Activated T-cell treated with anti-CD3 and anti-CD28 coated beads, Interleukin-2, amount 50 U/mL, for 48 hours (primary cell): ENCODE data around the gene UGT1A1.
"Not testable (repeated sequence)": the region's sequence is repeated elsewhere in the genome, so short reads cannot be mapped to it uniquely, and the experiment has no call there.

ENCODE experiments used
- DNase-seq, 2 experiments: peaks; one replicate each; pipeline ENCODE4 v3.0.0-alpha.2; 2020

UGT1A1 gene

DNA sequence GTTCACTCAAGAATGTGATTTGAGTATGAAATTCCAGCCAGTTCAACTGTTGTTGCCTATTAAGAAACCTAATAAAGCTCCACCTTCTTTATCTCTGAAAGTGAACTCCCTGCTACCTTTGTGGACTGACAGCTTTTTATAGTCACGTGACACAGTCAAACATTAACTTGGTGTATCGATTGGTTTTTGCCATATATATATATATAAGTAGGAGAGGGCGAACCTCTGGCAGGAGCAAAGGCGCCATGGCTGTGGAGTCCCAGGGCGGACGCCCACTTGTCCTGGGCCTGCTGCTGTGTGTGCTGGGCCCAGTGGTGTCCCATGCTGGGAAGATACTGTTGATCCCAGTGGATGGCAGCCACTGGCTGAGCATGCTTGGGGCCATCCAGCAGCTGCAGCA lies at the start of gene UGT1A1:
Gene UGT1A1, plus strand, starts transcription at position 228 of the 400 bp plus-strand sequence. Its CDS starts 18 bp downstream, at position 246.
- DNase-seq, result no peak

DNA sequence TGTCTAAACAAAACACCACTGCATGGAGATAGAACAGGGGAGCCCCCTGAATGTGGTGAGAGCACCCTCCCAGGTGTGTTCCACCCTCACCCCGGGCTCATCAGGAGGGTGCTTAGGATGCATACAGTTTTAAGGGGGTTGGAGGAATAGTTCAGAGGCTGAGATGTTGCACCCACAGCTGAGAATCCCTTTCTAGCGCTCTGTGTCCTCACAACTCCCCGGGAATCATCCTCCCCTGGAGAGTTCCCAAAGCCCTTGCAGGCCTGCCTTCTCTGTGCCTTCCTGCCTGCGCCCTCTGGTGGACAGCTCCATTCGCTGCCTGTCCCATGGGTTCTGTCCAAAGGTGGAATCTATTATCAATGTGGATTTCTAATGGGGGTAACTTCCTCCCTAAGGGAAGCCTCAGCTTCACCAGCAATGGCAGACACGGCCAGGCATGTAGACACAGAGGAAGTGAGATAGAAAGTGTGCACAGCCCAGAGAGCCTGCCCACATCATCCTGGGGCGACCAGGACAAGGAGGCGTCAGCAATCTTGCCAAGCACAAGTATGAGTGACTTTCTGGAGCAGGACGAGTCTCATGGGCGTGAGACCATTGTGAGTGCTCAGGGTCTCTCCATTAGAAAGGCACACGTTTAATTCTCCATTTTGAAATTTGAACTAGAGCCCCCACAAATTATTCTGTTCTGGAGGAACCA lies 48.6 kb upstream of the UGT1A1 start:
- DNase-seq, result peak; percentile 80

DNA sequence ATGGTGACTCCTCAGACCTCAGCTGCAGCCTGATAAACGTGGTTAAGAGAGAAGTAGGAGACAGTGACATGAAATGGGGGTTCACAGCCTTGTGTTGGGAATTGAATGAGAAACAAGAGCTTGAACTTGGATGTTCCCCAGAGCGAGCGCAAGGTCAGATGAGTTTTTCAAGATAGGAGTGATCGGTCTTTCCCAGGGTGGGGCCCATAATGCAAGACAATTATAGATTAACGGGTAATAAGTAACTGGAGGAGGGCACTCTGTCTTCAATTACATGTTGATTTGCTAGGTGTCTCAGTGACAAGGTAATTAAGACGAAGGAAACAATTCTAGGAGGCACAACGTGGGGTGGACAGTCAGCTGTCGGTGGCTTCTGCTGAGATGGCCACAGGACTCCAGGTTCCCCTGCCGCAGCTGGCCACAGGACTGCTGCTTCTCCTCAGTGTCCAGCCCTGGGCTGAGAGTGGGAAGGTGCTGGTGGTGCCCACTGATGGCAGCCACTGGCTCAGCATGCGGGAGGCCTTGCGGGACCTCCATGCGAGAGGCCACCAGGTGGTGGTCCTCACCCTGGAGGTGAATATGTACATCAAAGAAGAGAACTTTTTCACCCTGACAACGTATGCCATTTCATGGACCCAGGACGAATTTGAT lies 47.3 kb upstream of the UGT1A1 start, which contains the start of gene UGT1A5:
Gene UGT1A5, plus strand, starts transcription at position 297 of the 651 bp plus-strand sequence. Its CDS starts 85 bp downstream, at position 382.
- DNase-seq, result no peak

DNA sequence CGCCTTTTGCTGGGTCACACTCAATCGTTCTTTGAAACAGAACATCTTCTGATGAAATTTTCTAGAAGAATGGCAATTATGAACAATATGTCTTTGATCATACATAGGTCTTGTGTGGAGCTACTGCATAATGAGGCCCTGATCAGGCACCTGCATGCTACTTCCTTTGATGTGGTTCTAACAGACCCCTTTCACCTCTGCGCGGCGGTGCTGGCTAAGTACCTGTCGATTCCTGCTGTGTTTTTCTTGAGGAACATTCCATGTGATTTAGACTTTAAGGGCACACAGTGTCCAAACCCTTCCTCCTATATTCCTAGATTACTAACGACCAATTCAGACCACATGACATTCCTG lies 46.8 kb upstream of the UGT1A1 start:
- no peak for DNase-seq

DNA sequence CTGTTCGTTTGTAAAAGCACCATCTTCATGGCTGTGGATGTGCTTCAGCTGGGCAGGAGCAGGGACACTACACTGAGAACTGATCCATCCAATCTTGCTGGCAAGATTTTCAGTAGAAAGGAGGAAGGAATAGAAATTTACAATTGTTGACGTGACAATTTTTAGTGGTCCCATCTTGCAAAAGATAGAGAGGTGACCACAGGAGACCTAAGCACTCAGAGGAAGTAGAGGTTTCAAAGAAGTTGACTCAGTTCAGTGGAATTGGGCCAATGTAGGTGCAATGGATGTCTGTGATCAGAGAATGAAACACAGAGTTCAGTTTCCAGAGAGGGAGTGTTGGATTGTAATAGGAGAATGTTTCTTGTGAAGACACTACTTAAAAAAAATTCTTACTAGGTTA lies 45.9 kb upstream of the UGT1A1 start:
- no peak for DNase-seq

DNA sequence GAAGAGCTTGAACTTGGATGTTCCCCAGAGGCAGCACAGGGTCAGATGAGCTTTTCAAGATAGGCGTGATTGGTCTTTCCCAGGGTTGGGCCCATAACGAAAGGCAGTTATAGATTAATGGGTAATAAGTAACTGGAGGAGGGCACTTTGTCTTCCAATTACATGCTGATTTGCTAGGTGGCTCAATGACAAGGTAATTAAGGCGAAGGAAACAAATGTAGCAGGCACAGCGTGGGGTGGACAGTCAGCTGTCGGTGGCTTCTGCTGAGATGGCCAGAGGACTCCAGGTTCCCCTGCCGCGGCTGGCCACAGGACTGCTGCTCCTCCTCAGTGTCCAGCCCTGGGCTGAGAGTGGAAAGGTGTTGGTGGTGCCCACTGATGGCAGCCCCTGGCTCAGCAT lies 41.5 kb upstream of the UGT1A1 start, which contains the start of gene UGT1A4:
Gene UGT1A4, plus strand, starts transcription at position 185 of the 400 bp plus-strand sequence. Its CDS starts 85 bp downstream, at position 270.
- no peak for DNase-seq

DNA sequence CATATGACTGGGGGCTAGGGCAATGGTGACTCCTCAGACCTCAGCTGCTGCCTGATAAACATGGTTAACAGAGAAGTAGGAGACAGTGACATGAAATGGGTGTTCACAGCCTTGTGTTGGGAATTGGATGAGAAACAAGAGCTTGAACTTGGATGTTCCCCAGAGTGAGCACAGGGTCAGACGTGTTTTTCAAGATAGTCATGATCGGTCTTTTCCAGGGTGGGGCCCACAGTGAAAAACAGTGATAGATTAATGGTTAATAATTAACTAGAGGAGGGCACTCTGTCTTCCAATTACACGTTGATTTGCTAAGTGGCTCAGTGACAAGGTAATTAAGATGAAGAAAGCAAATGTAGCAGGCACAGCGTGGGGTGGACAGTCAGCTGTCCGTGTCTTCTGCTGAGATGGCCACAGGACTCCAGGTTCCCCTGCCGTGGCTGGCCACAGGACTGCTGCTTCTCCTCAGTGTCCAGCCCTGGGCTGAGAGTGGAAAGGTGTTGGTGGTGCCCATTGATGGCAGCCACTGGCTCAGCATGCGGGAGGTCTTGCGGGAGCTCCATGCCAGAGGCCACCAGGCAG lies 31.3 kb upstream of the UGT1A1 start, which contains the start of gene UGT1A3:
Gene UGT1A3, plus strand, starts transcription at position 320 of the 579 bp plus-strand sequence. Its CDS starts 85 bp downstream, at position 405.
- no peak for DNase-seq

DNA sequence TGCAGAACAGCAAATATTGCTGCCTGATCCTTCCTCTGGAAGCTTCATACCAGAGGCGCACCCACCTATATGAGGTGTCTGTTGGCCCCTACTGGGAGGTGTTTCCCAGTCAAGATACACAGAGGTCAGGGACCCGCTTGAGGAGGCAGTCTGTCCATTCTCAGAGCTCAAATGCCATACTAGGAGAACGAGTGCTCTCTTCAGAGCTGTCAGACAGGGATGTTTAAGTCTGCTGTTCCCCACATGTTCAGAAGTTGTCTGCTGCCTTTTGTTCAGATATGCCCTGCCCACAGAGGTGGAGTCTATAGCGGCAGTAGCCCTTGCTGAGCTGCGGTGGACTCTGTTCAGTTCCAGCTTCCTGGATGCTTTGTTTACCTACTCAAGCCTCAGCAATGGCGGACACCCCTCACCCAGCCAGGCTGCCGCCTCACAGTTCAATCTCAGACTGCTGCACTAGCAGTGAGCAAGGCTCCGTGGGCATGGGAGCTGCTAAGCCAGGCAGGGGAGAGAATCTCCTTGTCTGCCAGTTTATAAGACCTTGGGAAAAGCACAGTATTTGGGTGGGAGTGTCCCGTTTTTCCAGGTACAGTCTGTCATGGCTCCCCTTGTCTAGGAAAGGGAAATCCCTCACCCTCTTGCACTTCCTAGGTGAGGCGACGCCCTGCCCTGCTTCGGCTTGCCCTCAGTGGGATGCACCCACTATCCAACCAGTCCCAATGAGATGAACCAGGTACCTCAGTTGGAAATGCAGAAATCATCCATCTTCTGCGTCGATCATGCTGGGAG lies 23.0 kb upstream of the UGT1A1 start:
- DNase-seq, result not testable (repeated sequence)

DNA sequence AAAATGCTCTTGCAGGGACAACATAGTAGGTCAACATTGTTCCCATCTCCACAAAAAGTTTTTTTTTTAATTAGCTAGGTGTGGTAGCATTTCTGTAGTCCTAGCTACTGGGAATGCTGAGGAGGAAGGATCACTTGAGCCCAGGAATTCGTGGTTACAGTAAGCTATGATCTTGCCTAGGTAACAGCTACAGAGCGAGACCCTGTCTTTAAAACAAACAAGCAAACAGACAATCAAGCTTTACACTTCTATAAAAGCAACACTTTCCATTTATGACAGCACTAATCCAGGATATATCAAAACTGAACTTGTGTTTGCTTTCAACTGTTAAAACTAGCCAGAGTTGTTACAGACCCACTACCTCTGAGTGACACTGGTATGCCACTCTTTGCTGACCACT lies 19.2 kb upstream of the UGT1A1 start:
- DNase-seq, result no peak

DNA sequence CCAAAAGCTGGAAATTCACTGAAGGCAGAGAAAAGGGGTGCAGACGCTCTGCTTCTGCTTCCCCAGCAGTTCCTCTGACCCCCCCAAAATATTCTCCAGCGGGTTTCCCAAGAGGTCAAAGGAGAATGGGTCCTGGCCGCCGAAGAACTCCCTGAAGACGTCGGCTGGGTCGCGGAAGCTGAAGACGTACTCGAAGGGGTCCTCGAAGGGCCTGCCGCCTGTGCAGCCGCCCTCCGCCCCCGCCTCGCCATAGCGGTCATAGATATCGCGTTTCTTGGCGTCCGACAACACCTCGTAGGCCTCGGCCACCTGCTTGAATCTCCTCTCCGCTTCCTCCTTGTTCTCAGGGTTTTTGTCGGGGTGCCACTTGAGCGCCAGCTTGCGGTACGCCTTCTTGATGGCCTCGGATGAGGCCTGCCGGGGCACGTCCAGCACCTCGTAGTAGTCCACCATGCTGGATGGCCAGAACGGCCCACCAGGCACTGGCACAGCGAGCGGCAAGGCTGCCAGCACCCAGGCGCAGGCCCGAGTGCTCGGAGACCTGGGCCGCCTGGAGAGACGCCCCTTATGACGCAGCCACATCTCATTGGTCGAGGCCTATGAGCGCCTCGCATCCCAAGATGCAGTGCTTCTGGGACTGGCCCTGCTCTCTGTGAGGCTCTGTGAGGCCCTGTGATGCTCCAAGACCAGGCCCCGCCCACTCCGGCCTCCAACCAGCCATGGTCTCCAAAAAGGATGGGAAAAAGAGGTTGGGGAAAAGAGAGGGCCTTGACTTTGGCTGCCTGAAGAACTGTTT lies 16.4 kb upstream of the UGT1A1 start:
- no peak for DNase-seq

DNA sequence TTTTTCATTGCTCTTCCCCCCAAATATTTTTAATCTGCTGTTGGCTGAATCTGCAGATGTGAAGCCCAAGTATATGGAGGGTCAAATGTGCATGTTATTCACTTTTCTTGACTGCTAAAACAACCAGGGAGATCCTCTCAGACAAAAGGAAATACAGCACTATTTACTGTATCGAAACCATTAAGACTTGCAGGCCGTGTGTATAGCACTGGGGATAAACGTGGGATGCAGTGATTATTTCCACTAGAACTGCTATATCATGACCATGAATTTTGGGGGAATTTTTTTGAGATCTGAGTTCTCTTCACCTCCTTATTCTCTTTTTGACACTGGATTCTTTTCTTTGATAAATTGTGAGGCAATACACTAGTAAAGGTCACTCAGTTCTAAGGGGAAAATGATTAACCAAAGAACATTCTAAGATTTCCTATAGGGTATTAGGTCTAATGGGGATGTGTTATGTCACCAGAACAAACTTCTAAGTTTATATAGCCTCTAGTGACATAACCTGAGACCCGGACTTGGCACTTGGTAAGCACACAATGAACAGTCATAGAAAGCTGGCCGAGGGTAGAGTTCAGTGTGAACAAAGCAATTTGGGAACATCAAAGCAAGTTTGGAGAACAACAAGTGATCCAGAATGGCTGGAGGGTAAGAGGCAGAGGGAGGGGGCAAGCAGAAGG lies 14.9 kb upstream of the UGT1A1 start:
- DNase-seq, result no peak

DNA sequence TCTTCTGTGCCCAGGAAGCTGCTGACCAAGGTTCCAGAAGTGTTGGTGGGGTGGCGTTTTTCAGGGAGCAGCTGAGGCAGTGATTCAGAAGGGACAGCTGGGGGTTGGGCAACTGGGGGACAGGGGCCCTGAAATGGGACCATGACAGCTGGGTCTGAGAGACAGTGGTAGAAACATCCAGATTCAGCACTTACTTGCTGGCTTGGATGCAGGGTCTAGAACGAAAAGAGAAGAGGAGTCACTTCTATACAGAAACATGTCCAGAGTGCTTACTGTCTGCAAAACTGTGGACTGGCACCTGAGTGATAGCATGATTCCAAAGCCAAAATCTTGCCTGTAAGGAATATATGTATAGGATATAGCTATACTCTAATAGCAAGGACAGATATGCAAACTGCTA lies 14.2 kb upstream of the UGT1A1 start:
- not testable (repeated sequence) for DNase-seq

DNA sequence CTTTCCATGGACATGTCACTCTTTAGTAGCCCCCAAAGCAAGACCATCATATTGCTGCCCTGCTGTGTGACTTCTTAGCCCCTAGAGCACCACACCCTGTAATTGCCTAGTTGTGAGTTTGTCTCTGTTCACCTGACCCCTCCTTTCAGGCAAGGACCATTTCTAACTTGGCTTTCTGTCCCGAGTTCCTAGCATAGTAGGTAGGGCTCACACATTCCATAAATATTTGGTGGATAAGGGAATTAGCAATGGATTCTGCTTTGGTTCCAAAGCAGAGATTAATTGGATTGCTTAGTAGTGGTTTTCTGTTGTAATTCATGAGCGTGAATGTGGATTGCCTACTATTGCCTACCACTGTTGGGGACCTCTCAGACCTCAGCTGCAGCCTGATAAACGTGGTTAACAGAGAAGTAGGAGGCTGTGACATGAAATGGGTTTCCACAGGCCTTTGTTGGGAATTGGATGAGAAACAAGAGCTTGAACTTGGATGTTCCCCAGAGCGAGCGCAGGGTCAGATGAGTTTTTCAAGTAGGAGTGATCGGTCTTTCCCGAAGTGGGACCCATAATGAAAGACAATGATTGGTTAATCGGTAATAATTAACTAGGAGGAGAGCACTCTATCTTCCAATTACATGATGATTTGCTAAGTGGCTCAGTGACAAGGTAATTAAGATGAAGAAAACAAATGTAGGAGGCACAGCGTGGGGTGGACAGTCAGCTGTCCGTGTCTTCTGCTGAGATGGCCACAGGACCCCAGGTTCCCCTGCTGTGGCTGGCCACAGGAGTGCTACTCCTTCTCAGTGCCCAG lies 13.4 kb upstream of the UGT1A1 start:
- no peak for DNase-seq

DNA sequence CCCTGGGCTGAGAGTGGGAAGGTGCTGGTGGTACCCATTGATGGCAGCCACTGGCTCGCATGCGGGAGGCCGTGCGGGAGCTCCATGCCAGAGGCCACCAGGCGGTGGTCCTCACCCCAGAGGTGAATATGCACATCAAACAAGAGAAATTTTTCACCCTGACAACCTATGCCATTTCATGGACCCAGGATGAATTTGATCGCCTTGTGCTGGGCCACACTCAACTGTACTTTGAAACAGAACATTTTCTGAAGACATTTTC lies 12.9 kb upstream of the UGT1A1 start:
- no peak for DNase-seq

DNA sequence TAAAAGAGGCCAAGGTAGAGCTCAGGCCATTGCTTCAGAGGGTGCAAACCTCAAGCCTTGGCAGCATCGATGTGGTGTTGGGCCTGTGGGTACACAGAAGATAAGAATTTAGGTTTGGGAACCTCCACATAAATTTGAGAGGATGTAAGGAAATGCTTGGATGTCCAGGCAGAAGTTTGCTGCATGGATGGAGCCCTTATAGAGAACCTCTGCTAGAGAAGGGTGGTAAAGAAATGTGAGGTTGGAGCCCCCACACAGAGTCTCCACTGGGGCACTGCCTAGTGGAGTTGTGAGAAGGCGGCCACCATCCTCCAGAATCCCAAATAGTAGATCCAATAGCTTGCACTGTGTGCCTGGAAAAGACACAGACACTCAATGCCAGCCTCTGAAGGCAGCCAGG lies 9.4 kb upstream of the UGT1A1 start:
- not testable (repeated sequence) for DNase-seq

DNA sequence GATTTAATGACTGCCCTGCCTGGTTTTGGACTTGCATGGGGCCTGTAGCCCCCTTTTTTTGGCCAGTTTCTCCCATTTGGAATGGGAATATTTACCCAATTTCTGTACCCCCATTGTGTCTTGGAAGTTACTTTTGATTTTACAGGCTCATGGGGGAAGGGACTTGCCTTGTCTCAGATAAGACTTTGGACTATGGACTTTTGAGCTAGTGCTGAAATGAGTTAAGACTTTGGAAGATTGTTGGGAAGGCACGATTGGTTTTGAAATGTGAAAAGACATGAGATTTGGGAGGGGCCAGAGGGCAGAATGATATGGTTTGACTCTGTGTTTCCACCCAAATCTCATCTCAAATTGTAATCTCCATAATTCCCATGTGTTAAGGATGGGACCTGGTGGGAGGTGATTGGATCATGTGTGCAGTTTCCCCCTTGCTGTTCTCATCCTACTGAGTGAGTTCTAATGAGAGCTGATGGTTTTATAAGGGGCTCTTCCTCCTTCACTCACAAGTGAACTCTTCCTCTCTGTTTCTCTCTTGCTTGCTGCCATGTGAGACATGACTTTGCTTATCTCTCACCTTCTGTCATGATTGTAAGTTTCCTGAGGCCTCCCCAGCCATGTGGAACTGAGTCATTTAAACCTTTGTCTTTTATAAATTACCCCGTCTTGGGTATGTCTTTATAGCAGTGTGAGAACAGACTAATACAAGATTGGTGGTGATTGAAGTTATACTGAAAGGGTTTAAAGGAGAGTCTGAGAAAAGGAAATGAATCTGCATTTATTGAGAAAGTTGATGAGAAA lies 8.7 kb upstream of the UGT1A1 start:
- not testable (repeated sequence) for DNase-seq

DNA sequence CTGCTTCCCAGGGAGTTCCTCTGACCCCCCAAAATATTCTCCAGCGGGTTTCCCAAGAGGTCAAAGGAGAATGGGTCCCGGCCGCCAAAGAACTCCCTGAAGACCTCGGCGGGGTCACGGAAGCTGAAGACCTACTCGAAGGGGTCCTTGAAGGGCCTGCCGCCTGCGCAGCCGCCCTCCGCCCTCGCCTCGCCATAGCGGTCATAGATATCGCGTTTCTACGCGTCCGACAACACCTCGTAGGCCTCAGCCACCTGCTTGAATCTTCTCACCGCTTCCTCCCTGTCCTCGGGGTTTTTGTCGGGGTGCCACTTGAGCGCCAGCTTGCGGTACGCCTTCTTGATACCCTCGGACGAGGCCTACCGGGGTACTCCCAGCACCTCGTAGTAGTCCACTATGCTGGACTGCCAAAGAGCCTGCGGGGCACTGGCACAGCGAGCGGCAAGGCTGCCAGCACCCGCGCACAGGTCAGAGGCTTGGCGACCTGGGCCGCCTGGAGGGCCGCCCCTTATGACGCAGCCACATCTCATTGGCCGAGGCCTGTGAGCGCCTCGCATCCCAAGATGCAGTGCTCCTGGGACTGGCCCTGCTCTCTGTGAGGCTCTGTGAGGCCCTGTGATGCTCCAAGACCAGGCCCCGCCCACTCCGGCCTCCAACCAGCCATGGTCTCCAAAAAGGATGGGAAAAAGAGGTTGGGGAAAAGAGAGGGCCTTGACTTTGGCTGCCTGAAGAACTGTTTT lies 5.0 kb upstream of the UGT1A1 start:
- DNase-seq, result no peak

DNA sequence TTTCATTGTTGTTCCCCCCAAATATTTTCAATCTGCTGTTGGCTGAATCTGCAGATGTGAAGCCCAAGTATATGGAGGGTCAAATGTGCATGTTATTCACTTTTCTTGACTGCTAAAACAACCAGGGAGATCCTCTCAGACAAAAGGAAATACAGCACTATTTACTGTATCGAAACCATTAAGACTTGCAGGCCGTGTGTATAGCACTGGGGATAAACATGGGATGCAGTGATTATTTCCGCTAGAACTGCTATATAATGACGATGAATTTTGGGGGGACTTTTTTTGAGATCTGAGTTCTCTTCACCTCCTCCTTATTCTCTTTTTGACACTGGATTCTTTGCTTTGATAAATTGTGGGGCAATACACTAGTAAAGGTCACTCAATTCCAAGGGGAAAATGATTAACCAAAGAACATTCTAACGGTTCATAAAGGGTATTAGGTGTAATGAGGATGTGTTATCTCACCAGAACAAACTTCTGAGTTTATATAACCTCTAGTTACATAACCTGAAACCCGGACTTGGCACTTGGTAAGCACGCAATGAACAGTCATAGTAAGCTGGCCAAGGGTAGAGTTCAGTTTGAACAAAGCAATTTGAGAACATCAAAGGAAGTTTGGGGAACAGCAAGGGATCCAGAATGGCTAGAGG lies 3.5 kb upstream of the UGT1A1 start:
- no peak for DNase-seq

DNA sequence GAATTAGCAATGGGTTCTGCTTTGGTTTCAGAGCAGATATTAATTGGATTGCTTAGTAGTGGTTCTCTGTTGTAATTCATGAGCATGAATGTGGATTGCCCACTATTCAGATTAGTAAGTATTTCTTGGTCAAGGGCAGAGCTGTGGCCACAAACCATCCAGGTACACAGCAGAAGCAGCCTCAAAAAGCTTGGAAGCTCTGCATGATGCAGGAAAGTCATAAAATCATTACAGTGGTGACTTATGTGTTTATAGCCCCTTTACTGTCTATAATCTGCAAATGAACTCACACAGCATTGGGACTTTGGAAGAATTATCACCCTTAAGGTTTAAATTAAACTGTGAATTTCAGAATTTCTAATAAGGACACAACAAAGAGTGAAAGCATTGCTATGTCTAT lies 1.9 kb upstream of the UGT1A1 start:
- no peak for DNase-seq
